SKM-1 (cell line): Measurements from ENCODE around the gene SERTAD2.

Experiments used
- DNase-seq: peaks from one replicate; lab custom pipeline; 2025; ENCODE audit not compliant: unreplicated experiment; lab: John Stamatoyannopoulos, UW

The SERTAD2 gene

DNA sequence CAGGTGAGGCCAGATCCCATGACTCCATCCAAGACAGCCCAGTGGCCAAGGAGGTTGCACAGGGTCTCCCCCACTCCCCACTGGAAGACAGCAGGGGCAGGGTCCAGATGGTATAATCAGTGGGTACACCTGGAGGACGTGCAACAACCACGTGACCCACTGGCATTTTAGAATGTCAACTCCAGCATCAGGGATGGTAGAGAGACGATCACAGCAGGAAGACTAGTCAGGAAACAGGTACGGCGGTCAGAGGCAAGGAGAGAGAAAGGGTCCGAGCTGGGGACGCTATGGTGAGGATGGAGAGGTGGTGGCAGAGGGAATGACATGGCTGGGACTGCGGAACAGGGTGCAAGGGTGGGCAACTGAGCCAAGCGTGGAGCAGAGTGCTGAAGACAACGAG lies 23.0 kb downstream of the SERTAD2 start:
- DNase-seq = no peak

DNA sequence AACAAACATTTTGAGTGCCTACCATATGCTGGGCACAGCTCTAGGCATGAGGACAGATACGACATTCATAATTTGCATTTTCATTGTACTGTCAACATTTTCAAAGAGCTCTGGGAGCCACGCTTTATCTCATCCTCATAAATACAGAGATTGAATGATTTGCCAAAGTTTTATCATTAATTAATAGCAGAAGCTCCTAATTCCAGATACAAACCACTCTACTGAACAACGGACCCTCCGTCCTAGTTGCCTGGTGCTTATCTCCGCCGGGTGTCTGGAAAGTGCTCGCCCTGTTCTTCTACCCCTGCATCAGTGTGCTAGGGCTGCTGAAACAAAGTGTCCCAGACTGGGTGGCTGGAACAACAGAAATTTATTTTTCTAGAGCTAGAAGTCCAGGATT lies 23.8 kb downstream of the SERTAD2 start:
- no peak for DNase-seq

DNA sequence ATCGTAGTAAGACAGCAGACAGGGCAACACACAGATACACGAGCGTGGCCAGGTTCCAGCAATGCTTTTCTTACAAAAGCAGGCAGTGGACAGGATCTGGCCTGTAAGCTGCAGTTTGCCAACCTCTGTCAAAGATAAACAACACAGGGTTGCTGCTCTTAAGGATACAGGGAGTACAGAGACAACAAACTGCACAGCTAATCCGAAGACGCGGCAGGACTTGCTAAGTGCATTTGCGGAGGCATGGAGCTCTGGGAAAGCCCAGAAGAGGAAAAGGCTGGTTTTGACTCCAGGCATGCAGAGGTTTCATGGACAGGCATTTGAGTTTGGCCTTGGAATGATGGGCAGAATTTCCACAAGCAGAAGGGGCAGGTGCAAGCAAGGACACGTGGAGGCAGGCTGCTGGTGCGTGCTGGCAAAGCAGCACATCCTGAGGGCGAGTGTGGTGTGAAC lies 24.4 kb downstream of the SERTAD2 start:
- DNase-seq = no peak

DNA sequence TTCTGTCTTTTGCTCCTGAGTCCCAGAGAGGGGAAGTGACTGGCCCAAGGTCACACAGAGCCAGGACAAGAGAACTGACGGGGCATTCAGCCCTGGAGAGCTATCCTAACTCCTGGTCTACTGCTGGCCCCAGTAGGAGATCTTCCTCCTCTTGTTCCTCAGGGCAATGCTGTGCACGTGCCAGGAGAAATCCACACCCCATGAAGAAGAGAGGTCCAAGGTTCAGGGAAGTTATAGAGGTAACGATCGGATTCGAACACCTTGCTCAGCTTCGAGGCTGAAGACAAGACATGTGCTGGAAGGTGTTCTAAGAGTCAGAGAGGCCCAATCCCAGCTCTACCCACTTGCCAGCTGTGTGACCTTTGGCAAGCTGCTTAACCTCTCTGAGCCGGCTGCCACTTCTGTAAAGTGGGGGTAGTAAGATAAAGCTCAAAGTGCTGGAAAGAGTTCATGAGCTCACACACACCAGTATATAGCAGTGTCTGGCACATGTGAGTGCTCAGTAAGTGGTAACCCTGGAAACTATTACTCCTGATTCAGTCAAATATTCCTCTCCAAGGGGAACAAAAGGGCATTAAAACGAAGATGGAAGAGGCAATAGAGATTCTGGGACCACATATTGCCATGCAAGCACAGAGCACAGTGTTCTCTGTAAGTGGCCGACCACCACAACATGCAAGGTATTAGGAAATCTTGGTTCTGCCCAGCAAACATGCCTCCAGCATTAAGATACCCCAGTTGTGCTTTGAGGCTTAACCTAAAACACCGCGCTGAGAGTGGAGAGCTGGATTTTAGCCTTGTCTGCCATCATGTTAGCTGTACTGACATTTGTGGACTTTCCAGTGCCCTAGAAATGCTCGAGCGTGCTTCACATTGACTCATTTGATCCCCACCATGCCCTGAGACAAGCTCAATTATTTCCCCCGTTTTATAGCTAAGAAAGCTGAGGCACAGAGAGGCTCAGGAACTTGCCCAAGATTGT lies 25.6 kb downstream of the SERTAD2 start:
- DNase-seq = no peak

DNA sequence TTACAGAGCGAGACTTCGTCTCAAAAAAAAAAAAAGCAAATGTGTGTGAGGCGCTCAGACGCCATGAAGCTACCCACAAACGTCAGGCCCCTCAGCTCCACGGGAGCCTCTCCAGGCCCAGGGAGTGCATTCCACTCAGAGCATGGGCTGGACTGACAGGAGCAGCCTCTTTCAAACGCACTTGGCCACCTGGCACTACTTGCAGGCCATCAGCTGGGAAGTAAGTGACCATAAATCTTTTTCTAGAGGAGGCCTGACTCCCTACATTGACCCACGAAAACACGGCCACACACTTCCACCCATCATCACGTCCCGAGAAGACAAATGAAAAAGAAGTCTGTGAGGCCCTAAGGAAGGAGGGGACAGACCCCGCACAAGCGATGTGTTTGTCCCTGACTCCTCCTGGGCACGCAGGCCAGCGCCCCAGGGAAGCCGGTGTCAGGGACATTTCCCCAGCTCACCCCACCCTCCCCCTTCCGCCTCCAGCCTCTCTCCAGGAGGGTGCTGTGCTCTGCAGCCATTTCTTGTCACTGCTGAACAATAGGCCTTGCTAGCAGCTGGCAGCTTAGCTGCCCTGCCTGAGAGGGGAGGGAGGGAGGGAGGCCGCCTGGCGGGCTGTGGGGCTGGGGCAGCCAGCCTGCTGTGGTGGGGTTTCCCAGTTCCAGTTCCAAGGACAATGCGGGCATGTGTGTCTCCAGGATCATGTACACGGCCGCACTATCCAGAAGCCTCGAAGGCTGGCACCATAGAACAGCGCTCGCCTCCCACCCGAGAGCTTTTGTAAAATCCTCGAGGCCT lies 26.6 kb downstream of the SERTAD2 start:
- DNase-seq = no peak

DNA sequence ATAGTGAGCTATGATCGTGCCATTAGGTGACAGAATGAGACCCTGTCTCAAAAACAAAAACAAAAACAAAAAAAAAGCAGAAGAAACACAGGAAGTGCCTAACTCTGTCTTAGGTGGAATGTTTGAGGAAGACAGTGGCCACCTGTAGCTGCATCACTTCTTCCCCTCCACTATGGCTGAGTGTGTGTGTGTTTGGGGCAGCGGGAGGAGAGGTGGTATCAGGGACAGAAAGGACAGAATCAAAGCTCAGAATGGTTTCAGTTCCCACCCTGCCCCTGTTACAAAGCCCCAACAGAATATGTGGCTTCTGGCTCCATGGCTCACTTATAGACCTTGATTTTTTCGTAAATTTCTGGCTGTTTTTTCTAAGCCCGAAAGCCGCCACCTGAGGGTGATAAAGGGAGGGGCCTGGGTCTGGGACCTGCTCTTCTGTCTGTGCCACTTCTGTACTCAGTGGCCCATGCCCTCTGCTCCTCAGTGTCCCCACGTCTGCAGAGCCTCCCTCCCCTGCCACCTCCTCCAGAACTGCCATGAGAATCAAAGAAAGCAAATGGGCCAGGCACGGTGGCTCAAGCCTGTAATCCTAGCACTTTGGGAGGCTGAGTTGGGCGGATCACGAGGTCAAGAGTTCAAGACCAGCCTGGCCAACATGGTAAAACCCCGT lies 27.4 kb downstream of the SERTAD2 start:
- DNase-seq = no peak

DNA sequence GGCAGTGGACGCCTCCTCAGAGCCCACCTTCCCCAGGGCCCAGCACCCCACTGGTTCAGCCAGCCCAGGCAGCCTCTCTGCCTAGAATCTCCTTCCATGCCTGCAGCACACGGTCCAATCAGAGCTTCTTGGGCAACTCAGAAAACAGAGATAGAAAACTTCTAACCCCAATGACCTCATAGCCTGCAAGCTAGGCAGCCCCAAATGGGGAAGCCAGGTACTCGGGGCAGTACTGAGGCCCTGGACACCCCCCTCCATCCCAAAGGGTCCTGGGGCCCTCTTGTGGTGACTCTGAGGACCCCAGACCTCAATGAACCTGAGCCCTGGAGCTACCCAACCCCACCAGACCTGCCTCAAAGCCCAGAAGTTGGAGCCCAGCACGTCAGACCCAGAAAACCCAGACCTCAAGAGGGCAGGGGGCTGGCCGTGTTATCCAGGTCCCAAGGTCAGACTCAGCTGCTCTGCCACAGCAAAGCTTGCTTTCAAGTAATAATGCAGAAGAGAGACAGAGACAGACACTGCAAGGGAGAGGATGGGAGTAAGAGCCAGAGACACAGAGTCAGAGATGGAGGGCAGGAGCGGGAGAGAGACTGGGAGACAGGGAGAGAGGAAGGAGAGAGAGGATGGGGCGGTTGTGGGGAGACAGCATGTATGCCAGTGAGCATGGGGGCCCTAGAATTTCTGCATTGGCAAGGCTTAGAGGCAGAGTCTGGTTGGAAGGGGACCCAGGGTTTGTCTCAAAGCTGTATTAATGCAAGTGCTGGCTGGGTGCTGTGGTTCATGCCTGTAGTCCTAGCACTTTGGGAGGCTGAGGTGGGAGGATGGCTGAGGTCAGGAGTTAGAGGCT lies 28.2 kb downstream of the SERTAD2 start:
- DNase-seq = peak; percentile 40

DNA sequence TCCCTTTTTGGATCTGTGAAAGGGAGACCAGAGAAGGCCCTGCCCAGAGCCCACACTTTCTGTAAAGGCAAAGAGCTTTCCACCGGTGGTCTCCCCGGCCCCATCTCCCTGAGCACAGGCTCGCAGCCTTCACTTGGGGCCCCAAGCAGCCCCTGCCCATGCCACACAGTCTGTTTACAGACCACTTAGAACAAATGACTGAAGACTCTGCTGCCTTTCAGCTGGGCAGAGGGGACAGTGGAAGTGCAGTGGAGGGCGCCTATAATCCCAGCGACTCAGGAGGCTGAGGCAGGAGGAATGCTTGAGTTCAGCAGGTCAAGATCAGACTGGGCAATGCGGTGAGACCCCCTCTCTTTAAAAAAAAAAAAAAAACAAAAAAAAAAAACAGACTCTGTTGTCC lies 28.9 kb downstream of the SERTAD2 start:
- no peak for DNase-seq

DNA sequence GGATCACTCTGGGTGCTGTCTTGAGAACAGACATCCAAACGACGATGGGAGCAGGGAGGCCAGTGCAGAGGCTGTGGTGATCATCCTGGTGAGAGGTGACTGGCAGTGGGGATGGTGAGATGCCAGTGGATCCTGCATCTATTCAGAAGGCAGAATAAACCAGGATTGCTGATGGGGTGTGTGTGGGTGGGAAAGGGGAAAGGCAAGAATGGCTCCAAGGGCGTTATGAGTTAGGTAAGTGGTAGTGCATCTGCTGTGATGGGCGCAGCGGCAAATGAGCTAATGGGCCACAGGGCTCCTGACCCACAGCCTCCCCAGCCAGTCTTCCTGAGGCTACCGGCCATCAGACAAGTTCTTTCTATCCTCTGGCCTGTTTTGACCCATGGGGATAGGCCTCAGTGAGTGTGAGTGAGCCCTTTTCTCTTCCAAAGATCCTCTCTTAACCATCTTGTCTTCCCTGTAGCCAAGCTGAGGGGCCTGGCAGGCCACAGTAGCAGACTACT lies 29.6 kb downstream of the SERTAD2 start:
- DNase-seq = no peak

DNA sequence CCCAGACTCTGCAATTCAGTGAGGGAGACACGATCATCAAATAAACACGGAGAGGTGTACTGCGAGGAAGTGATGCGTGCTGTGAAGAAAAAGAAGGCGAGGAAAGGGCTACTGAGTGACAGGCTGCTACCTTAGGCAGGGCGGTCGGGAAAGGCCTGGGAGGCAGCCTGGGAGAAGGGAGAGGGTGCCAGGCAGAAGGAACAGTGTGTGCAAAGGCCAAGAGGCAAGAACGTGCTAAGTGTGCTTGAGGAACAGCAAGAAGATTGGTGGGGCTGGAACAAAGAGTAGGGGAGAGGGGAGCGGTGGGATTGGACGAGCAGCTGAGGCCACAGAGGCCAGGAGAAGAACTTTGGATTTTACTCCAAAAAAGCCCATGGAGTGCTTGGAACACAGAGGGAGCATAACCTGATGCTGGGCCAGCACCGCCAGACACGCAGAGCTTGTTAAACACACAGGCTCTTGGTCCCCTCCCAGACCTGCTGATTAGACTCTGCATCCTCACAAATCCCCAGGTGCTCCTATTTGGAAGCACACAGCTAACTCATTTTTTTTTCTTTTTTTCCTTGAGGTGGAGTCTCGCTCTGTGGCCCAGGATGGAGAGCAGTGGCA lies 30.4 kb downstream of the SERTAD2 start:
- DNase-seq = no peak

DNA sequence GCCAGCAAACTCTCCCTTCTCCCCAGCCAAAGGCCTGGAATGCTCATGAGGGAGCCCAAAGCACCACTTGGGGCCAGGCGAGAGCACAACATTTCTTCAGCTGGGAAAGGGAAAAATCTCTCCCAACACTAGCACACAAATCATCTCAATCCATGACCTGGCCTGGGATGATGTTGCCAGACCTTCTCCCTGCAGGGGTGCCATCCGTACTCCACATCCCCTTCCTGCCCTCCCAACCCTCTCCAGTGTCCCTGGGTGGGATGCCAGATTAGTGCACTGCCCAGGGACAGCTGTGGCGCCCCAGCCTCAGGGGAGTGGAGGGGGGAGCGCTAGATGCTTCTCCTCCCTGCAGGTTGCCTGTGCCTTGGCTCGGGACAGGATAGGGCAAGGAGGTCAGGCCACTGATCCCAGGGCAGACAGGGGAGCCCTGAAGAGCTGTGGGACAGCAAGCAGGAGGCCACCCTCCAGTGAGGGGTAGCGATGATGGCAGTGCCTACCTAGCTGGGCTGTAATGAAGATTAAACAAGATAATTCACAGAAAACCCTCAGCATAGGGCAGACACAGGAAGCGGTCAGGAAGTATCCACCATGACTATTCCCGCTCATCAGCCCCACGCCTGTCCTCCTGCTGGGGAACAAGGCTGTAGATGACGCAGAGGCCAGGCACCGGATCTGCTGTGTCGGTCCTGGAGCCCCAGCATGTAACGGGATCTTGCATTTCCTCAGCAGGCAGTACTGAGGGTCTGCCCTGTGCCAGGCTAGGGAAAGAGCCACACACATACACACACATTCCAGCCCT lies 31.1 kb downstream of the SERTAD2 start:
- DNase-seq = no peak

DNA sequence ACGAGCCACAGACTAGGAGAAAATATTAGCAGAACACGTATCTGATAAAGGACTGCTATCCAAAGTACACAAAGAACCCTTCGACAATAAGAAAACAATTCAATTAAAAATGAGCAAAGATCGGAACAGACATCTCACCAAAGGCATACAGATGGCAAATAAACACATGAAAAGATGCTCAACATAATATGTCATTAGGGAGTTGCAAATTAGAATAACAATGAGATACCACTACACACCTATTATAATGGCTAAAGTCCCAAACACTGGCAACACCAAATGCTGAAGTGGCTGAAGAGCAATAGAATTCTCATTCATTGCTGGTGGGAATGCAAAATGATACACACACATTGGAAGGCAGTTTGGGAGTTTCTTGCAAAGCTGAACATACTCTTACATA lies 33.1 kb downstream of the SERTAD2 start:
- DNase-seq = no peak

DNA sequence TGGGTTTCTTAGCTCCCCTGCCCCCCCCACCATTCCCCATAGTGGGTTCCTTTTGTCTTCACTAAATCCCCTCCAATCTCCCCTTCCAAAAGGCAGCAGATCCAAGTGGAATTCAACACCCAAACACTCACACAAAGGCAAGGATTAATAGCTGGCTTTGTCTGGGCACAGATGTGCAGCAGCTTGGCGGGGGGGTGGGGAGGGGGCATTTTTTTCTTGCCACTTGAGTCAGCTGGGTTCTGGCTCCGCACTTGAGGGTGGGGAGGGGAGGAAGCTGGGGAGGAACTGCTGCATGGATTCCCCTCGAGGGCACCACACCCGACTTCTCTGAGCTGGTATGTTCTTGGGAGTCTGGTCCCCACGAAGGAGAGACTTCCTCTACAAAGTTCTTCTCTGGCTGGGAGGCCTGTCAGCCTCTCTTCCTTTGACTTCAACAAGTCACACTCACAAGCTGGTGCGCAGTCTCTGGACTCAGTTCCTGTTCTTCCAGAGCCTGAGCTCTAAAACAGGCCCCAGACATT lies 36.0 kb downstream of the SERTAD2 start:
- no peak for DNase-seq

DNA sequence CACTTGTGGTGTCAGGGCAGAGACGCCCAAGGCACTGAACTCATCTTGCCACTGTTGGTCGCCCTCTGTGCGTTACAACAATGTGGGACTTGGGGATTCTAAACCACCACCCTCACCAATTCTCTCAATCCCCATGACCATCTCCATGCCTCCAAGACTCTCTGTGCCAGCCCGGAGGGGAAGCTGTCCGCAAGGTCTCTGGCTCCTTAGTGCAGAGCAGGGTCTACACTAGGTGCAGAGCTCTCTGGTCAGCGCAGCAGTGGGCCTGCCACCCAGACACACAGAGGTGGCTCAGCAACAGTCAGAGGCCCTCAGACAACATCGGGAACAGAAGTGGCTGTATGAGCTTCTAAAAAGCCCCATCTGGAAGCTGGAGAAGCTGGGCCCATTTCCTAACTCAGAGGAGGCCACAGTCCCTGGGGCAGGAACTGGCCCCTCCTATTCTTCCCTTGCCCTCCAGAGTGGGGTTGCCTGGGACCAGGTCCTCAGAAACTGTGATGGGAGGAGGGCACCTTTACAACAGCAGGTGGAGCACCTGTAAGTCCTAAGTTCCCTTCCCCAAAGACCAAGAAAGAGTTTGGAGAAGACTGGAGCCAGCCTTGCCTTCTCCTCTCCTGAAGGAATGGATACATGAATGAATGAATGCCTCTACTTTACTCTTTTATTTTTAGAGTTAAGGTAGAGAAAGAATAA lies 37.7 kb downstream of the SERTAD2 start:
- DNase-seq = no peak

DNA sequence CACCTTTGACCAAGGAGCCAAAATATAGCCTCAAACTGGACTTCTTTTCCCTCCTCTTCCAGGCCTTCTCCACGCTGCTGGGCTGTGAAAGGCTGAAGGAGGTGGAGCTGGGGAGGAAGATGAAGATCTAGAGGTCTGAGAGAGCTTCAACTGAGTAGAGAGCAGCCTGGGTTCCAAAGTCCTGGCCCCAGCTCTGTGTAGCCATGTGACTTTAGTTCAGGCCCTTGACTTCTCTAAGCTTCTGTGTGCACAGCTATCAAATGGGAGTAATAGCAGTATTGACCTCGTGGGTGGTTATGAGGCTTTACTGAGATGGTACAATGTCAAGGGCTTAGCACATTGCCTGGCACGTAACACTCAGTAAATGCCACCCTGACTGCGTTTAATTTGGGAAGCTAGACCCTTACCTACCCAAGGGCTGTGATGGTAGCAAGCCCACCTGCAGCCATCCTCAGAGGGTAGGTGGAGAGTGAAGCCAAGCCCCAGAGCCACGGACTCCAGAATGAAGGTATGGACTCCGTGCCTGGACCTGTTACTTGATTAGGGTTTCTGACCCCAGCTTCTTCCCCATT lies 38.4 kb downstream of the SERTAD2 start:
- DNase-seq = no peak

DNA sequence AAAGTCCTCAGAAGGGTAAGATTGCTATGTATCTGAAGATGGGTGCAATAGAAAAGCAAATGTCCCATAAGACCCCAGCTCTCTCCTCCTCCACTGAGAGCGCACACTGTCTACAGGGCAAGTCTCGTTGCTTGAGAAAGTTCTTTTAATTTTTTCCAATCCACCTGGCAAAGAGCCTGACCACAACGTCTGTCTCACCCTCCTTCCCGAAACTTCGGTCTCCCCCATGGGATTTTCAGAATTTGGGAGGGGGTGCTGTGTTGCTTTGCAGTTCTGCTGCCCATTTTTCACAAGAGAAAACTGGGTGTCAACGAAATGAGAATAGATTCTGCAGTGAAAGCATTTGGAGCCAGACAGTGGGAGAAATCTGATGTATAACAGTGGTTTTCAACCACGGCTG lies 40.4 kb downstream of the SERTAD2 start:
- DNase-seq = no peak

DNA sequence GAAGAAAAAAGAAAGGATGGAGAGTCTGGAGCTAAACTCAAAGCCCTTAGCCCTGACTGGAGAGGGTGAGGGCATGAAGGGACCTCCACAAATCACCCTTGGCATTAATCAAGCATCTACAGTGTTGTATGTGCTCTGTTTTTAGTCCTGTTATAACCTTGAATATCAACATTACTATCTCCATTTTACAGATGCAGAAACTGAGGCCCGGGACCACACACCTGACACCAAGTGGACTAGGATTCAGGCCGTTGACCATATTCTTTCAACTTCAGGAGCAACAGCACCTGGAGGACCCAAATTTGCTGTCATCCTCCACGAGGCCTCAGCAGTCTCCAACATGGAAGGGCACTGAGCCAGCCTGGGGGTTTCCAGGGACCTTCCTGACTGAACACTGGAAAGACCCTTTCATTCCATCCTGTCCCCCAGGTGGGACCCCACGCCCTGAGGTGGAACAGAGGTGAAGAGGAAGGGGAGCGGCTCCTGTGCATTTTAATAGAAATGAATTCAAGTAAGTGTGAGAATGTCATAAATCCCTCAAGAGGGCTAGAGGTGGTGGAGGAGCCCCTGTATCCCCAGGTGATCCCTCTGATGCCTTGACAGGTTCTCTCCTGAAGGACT lies 41.0 kb downstream of the SERTAD2 start:
- DNase-seq = no peak
